ENCODE data around the gene BACE2.

- TF ChIP-seq CTCF (conservative IDR thresholded peaks at IDR 0.05 in 1 of 2, IDR thresholded peaks at IDR 0.05 in 1 of 2; ENCODE audit: low read depth in 1 of 2, low read length in 2 of 2) = no peak
- no peak for TF ChIP-seq EZH2 (IDR thresholded peaks at IDR 0.05; ENCODE audit: low read length, missing control alignments)
Observed at GRCh38 chr21:41166884-41167283, 1.1 kb upstream of the BACE2 start.

Data from fibroblast of lung (primary cell).